H9 (cell line): Measurements from ENCODE around the gene RNF227. TPM values are rescaled to one million over a fixed set of nuclear protein-coding genes. Genes with fewer than 3 reads are reported as not detected.

Source experiments
- DNase-seq: peaks from one replicate; pipeline ENCODE4 v3.0.0-alpha.2; 2017
- H2AFZ ChIP-seq: one replicate; pipeline ENCODE4 v1.6.1; 2013; ENCODE audit warnings: mild to moderate bottlenecking, low read length, control low read depth, moderate library complexity
- H2AK5ac ChIP-seq: 2 replicates; pipeline ENCODE4 v1.6.1; 2013; ENCODE audit warnings: low read length, control low read depth, mixed read lengths; ENCODE audit not compliant: insufficient read length
- H2BK120ac ChIP-seq: one replicate; pipeline ENCODE4 v1.6.1; 2013; ENCODE audit warnings: low read depth, mild to moderate bottlenecking, low read length, control low read depth, inconsistent platforms; ENCODE audit not compliant: poor library complexity, severe bottlenecking
- H2BK12ac ChIP-seq: 2 replicates; pipeline ENCODE4 v1.6.1; 2013; ENCODE audit warnings: low read length, control low read depth, mixed read lengths, low read depth; ENCODE audit not compliant: insufficient read length
- H2BK15ac ChIP-seq: 2 replicates; pipeline ENCODE4 v1.6.1; 2013; ENCODE audit warnings: low read depth, low read length, control low read depth
- H2BK20ac ChIP-seq: one replicate; pipeline ENCODE4 v1.6.1; 2013; ENCODE audit warnings: low read depth, mild to moderate bottlenecking, low read length, control low read depth, inconsistent platforms; ENCODE audit not compliant: poor library complexity, severe bottlenecking
- H2BK5ac ChIP-seq: 2 replicates; pipeline ENCODE4 v1.6.1; 2013; ENCODE audit warnings: low read length, control low read depth, mixed read lengths; ENCODE audit not compliant: insufficient read length
- H3K14ac ChIP-seq: 2 replicates; pipeline ENCODE4 v1.6.1; 2013; ENCODE audit warnings: low read length, control low read depth; ENCODE audit not compliant: insufficient read depth
- H3K18ac ChIP-seq: 2 replicates; pipeline ENCODE4 v1.6.1; 2013; ENCODE audit warnings: low read depth, mild to moderate bottlenecking, mixed read lengths, low read length, control low read depth; ENCODE audit not compliant: insufficient read length
- H3K23ac ChIP-seq: 2 replicates; pipeline ENCODE4 v1.6.1; 2013; ENCODE audit warnings: low read length, control low read depth, mixed read lengths, low read depth; ENCODE audit not compliant: insufficient read length
- H3K23me2 ChIP-seq: 2 replicates; pipeline ENCODE4 v1.6.1; 2013; ENCODE audit warnings: low read depth, mild to moderate bottlenecking, mixed read lengths, low read length, control low read depth; ENCODE audit not compliant: insufficient read length, poor library complexity, severe bottlenecking
- H3K27ac ChIP-seq: 2 replicates; pipeline ENCODE4 v1.5.1; 2013; ENCODE audit warnings: low read length, control low read depth, mixed read lengths, low read depth; ENCODE audit not compliant: insufficient read length
- H3K27me3 ChIP-seq: 2 replicates; pipeline ENCODE4 v1.6.1; 2013; ENCODE audit warnings: low read length, control low read depth, inconsistent platforms; ENCODE audit not compliant: insufficient read depth
- H3K4ac ChIP-seq: 2 replicates; pipeline ENCODE4 v1.6.1; 2013; ENCODE audit warnings: low read depth, mild to moderate bottlenecking, control low read depth, inconsistent platforms, low read length, moderate library complexity
- H3K4me1 ChIP-seq: 2 replicates; pipeline ENCODE4 v1.6.1; 2013; ENCODE audit warnings: low read length, control low read depth, inconsistent platforms; ENCODE audit not compliant: insufficient read depth
- H3K4me2 ChIP-seq: 2 replicates; pipeline ENCODE4 v1.6.1; 2013; ENCODE audit warnings: low read length, control low read depth, mixed read lengths; ENCODE audit not compliant: insufficient read length, insufficient read depth
- H3K56ac ChIP-seq: 2 replicates; pipeline ENCODE4 v1.6.1; 2013; ENCODE audit warnings: low read depth, mild to moderate bottlenecking, mixed read lengths, low read length, control low read depth; ENCODE audit not compliant: insufficient read length
- H3K79me1 ChIP-seq: 2 replicates; pipeline ENCODE4 v1.6.1; 2013; ENCODE audit warnings: low read depth, mild to moderate bottlenecking, moderate library complexity, low read length, control low read depth, inconsistent platforms; ENCODE audit not compliant: insufficient read depth, poor library complexity, severe bottlenecking
- H3K79me2 ChIP-seq: 2 replicates; pipeline ENCODE4 v1.6.1; 2013; ENCODE audit warnings: low read length, control low read depth, inconsistent platforms; ENCODE audit not compliant: insufficient read depth
- H3K9ac ChIP-seq: 2 replicates; pipeline ENCODE4 v1.6.1; 2013; ENCODE audit warnings: low read length, control low read depth, mixed read lengths; ENCODE audit not compliant: insufficient read length; ENCODE audit errors: extremely low read depth
- H3K9me3 ChIP-seq: one replicate; pipeline ENCODE4 v1.6.1; 2013; ENCODE audit warnings: low read depth, low read length, inconsistent platforms; ENCODE audit not compliant: control insufficient read depth
- H3T11ph ChIP-seq: one replicate; pipeline ENCODE4 v1.6.1; 2013; ENCODE audit warnings: mild to moderate bottlenecking, low read length, control low read depth, inconsistent platforms
- H4K20me1 ChIP-seq: one replicate; pipeline ENCODE4 v1.6.1; 2013; ENCODE audit not compliant: control insufficient read depth, insufficient read length, insufficient read depth
- H4K5ac ChIP-seq: 2 replicates; pipeline ENCODE4 v1.6.1; 2013; ENCODE audit warnings: low read depth, mild to moderate bottlenecking, mixed read lengths, low read length, control low read depth; ENCODE audit not compliant: insufficient read length
- H4K8ac ChIP-seq: replicated peaks from 2 replicates; pipeline ENCODE4 v1.6.1; 2013; ENCODE audit warnings: low read length, control low read depth, mixed read lengths, low read depth; ENCODE audit not compliant: insufficient read length
- H4K91ac ChIP-seq: 2 replicates; pipeline ENCODE4 v1.6.1; 2013; ENCODE audit warnings: low read depth, mild to moderate bottlenecking, moderate library complexity, mixed read lengths, low read length, control low read depth; ENCODE audit not compliant: insufficient read length
- H3K27ac Mint-ChIP-seq, 3 experiments: 2 replicates in 2 of 3; 3 replicates in 1 of 3; pipeline ENCODE4 v1.8.0; 2020 to 2021; ENCODE audit warnings: mixed read lengths in 3 of 3, mild to moderate bottlenecking in 1 of 3, moderate library complexity in 1 of 3
- H3K27me3 Mint-ChIP-seq: 2 replicates; pipeline ENCODE4 v1.8.0; 2021; ENCODE audit warnings: low read depth, mild to moderate bottlenecking, moderate library complexity, mixed read lengths
- H3K36me3 Mint-ChIP-seq, 3 experiments: 2 replicates in 2 of 3; 3 replicates in 1 of 3; pipeline ENCODE4 v1.8.0; 2020 to 2021; ENCODE audit warnings: low read depth in 3 of 3, mixed read lengths in 3 of 3; ENCODE audit not compliant: insufficient read depth in 1 of 3
- H3K4me1 Mint-ChIP-seq, 2 experiments: 2 replicates each; pipeline ENCODE4 v1.8.0; 2020; ENCODE audit warnings: mixed read lengths in 2 of 2
- H3K4me3 Mint-ChIP-seq, 2 experiments: 2 replicates in 1 of 2; 3 replicates in 1 of 2; pipeline ENCODE4 v1.8.0; 2020 to 2021; ENCODE audit warnings: mild to moderate bottlenecking in 2 of 2, mixed read lengths in 2 of 2, moderate library complexity in 1 of 2
- H3K9me3 Mint-ChIP-seq, 2 experiments: 2 replicates in 1 of 2; 3 replicates in 1 of 2; pipeline ENCODE4 v1.8.0; 2020; ENCODE audit warnings: mild to moderate bottlenecking in 2 of 2, mixed read lengths in 2 of 2, moderate library complexity in 1 of 2
- WGBS: extraction: QIAGEN DNeasy Blood & Tissue Kit; methylation state at CpG from one replicate; pipeline ENCODE4 v1.1.7; 2013; ENCODE audit warnings: missing lambda C conversion rate, low lambda C conversion rate, mixed read lengths; ENCODE audit not compliant: insufficient read length; ENCODE audit errors: extremely low coverage; 5-methylcytosine and 5-hydroxymethylcytosine counted together
- total RNA-seq: library from RNA; stranded (reverse); gene quantifications from 2 replicates; pipeline ENCODE4 v1.2.1, GENCODE V29; 2021
- TF ChIP-seq, protein P1 (sequence below): fragments of 200-600 bp; sonication (generic); conservative IDR thresholded peaks from 3 replicates; pipeline ENCODE4 v1.8.0; 2021; ENCODE audit warnings: antibody characterized with exemption, mild to moderate bottlenecking

RNF227 gene
- total RNA-seq, 1 experiment from 2014 or later: 1.9 TPM

DNA sequence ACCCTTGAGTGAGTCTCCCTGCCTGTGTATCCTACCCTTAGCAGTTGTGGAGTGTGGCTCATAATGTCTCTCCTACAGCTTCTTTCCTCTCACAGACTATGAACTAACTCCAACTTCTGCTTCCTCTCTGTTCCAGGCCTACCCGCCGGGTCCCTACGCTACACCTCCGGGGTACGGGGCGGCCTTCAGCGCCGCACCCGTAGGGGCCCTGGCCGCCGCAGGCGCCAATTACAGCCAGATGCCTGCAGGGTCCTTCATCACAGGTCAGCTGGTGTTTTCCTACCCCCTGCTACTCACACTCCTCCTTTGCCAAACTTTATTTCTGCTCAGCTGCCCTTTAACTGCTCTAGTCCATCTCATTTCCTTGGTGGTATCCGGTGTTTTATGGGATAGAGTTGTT is 5.4 kb downstream of the RNF227 start:
- H3K4ac ChIP-seq: no peak overlapping the region
- no peaks in the 10 kb centered on the region for H3K79me2 ChIP-seq
- H2AFZ ChIP-seq: no peak overlapping the region
- H4K20me1 ChIP-seq: no peaks in the 10 kb centered on the region
- H3K9me3 ChIP-seq: no peaks in the 10 kb centered on the region
- Mint-ChIP-seq H3K4me3 (no peak overlapping the region), H3K36me3 (peaks cover 0 to 36% (median 10%) of the 10 kb centered on the region in 3 experiments; a peak in 5 of 7 replicates), H3K27ac (no peak overlapping the region), H3K4me1 (peaks cover 8% of the 10 kb centered on the region in 2 experiments), H3K9me3 (no peaks in the 10 kb centered on the region), H3K27me3 (peaks cover 17% of the 10 kb centered on the region)
- H2BK20ac ChIP-seq: no peak overlapping the region
- H2BK12ac ChIP-seq: no peak overlapping the region
- no peak overlapping the region for H3K56ac ChIP-seq
- H2BK120ac ChIP-seq: no peak overlapping the region
- H2BK5ac ChIP-seq: no peak overlapping the region
- H3K18ac ChIP-seq: no peak overlapping the region
- no peak overlapping the region for H3K23ac ChIP-seq
- H4K5ac ChIP-seq: no peak overlapping the region
- H3K27me3 ChIP-seq: peaks cover 6% of the 10 kb centered on the region
- no peaks in the 10 kb centered on the region for H3K79me1 ChIP-seq
- no peak overlapping the region for H2AK5ac ChIP-seq
- no peak overlapping the region for H3K14ac ChIP-seq
- H3K4me2 ChIP-seq: no peak overlapping the region
- no peak overlapping the region for H3K9ac ChIP-seq
- H3K4me1 ChIP-seq: no peaks in the 10 kb centered on the region
- no peak overlapping the region for H2BK15ac ChIP-seq
- no peak overlapping the region for H3T11ph ChIP-seq
- no peak overlapping the region for H4K91ac ChIP-seq
- no peak for DNase-seq
- no peak overlapping the region for H3K27ac ChIP-seq
- no peak overlapping the region for H4K8ac ChIP-seq
- TF ChIP-seq, protein P1, sequence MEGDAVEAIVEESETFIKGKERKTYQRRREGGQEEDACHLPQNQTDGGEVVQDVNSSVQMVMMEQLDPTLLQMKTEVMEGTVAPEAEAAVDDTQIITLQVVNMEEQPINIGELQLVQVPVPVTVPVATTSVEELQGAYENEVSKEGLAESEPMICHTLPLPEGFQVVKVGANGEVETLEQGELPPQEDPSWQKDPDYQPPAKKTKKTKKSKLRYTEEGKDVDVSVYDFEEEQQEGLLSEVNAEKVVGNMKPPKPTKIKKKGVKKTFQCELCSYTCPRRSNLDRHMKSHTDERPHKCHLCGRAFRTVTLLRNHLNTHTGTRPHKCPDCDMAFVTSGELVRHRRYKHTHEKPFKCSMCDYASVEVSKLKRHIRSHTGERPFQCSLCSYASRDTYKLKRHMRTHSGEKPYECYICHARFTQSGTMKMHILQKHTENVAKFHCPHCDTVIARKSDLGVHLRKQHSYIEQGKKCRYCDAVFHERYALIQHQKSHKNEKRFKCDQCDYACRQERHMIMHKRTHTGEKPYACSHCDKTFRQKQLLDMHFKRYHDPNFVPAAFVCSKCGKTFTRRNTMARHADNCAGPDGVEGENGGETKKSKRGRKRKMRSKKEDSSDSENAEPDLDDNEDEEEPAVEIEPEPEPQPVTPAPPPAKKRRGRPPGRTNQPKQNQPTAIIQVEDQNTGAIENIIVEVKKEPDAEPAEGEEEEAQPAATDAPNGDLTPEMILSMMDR: no peak
- peaks cover 7% of the 10 kb centered on the region for H3K23me2 ChIP-seq
- no CpG with 5 or more reads among the region's 13 CpGs for WGBS
